ENCODE data around the gene CHST10. TPM values are rescaled to one million over a fixed set of nuclear protein-coding genes. Genes with fewer than 3 reads are reported as not detected.
"Not testable (repeated sequence)": the region's sequence is repeated elsewhere in the genome, so short reads cannot be mapped to it uniquely, and the experiment has no call there.

Gene CHST10
- total and polyA plus RNA-seq, 4 donors, result 33.1 to 45.3 (median 38.2) TPM

DNA sequence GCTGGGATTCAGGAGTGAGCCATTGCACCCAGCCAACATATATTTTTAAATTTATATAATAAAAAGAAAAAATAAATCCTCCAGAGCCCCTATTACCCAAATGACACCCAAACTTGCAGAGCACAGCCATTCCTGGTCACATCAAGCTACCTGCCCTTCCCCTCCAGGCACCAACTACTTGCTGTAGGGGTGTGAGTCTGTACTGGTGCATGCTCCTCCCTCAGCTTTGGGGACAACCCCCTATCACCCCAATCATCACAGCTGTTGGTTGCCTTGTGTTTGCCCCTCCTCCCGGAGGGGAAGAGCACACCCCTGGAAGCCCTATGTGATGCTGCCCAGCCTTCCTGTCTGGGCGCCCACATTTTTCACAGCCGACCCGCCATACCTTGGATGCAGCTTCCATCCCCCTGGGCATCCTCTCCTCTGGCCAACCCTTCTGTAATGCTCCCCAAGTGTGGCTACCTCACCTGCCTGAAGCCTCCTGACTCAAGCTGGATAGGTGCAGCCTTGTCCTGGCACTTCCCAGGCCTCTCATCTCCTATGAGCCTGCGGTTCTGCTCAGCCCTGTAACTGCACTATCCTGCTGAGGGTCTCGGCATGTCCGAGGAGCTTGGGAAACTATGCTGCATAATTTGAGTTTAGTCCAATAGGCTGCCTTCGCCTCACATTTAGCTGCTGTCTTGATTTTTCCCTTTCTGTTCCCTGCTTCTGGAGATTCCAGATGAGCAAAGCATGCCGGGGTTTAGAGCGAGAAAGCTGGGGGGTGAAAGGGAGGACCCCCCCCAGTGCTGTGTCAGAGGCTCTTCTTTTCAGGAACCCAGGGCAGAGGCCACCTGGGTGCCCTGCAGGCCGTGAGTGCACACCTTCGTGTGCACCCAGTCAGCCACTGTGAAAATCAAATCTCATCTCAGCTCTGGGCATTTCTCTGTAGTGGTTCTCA is 27.2 kb downstream of the CHST10 start:
- Histone ChIP-seq H3K27me3 (ENCODE audit: control insufficient read depth, insufficient read depth, low read length) (no peaks in the 10 kb centered on the region), H3K4me3 (ENCODE audit: low read depth, low read length) (no peak overlapping the region), H3K36me3 (ENCODE audit: control insufficient read depth, insufficient read depth, low read length) (peaks cover 51% of the 10 kb centered on the region), H3K27ac (ENCODE audit: low read depth, low read length) (no peak overlapping the region), H3K4me1 (ENCODE audit: control insufficient read depth, insufficient read depth, low read length) (peaks cover 9% of the 10 kb centered on the region), H3K9me3 (ENCODE audit: control insufficient read depth, insufficient read depth, low read length) (no peaks in the 10 kb centered on the region)
- DNase-seq (ENCODE audit: low read depth in 4 of 6, low spot score in 6 of 6), result no peak
- WGBS (ENCODE audit: insufficient coverage), result 90% methylated on average over 12 of the region's 12 CpGs

DNA sequence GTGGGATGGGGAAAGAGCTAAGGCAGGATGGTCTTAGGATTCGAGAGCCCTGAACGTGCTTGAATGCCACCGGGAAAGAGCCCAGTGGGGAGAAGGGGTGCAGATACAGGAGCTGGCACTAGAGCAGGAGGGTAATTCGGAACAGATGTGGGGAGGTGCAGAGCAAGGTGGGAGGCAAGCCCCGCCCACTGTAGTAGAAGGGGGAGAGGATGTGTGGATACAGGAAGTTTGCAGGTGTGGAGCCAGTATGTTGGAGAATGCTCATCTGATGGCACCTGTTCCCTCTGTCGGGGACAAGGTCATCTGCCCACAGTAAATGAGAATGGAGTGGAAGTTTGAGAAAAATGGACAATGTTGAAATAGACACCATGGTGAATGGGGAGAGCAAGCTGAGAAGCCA is 28.8 kb downstream of the CHST10 start:
- Histone ChIP-seq H3K4me3 (ENCODE audit: low read depth, low read length) (no peak overlapping the region), H3K27me3 (ENCODE audit: control insufficient read depth, insufficient read depth, low read length) (no peaks in the 10 kb centered on the region), H3K9me3 (ENCODE audit: control insufficient read depth, insufficient read depth, low read length) (no peaks in the 10 kb centered on the region), H3K27ac (ENCODE audit: low read depth, low read length) (no peak overlapping the region), H3K4me1 (ENCODE audit: control insufficient read depth, insufficient read depth, low read length) (peaks cover 9% of the 10 kb centered on the region), H3K36me3 (ENCODE audit: control insufficient read depth, insufficient read depth, low read length) (peaks cover 36% of the 10 kb centered on the region)
- WGBS (ENCODE audit: insufficient coverage), result 78% methylated on average over 6 of the region's 6 CpGs
- no peak for DNase-seq (ENCODE audit: low read depth in 4 of 6, low spot score in 6 of 6)

DNA sequence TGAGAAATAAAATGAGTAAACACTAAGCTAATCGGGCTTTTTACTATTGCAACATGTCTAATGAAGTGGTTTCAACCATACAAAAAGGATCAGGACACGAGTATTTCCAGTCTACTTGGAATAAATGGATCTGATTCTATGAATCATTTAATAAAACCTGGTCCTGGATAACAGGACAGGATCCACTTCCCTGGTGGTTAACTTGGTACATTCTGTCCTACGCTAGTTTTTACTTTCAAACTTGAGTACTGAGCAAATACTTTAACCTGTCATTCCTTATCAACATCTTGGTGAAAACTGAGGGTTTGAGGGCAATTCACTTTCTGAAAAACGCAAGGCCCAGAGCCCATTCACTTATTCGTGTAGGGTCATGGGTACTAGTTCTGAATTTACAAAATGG is 33.5 kb downstream of the CHST10 start:
- H3K36me3 ChIP-seq (ENCODE audit: control insufficient read depth, insufficient read depth, low read length), result no peaks in the 10 kb centered on the region
- no peaks in the 10 kb centered on the region for H3K27me3 ChIP-seq (ENCODE audit: control insufficient read depth, insufficient read depth, low read length)
- WGBS (ENCODE audit: insufficient coverage), result 92% methylated on average over 2 of the region's 5 CpGs
- DNase-seq (ENCODE audit: low read depth in 4 of 6, low spot score in 6 of 6), result no peak
- no peak overlapping the region for H3K4me3 ChIP-seq (ENCODE audit: low read depth, low read length)
- H3K4me1 ChIP-seq (ENCODE audit: control insufficient read depth, insufficient read depth, low read length), result no peaks in the 10 kb centered on the region
- no peak overlapping the region for H3K27ac ChIP-seq (ENCODE audit: low read depth, low read length)
- H3K9me3 ChIP-seq (ENCODE audit: control insufficient read depth, insufficient read depth, low read length), result no peaks in the 10 kb centered on the region

DNA sequence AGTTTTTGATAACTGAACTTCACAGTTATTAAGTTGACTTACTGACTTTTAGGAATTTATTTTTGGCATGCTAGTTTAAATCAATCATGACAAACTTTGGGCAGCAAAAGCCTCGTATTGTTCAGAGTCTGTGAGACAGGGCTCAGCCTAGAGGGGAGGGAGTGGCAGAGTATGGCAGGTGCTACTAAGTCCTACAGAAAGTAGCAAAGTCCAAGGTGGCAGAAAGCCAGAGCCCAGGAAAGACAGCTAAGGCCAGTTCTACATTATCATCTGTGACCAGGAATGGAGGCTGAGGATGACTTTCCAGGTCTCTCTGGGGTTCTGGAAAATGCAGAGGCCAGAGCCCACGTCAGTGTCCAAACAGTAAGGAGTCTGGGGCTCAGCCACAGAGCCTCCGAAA is 34.2 kb downstream of the CHST10 start:
- H3K4me1 ChIP-seq (ENCODE audit: control insufficient read depth, insufficient read depth, low read length), result no peaks in the 10 kb centered on the region
- no peak for DNase-seq (ENCODE audit: low read depth in 4 of 6, low spot score in 6 of 6)
- H3K9me3 ChIP-seq (ENCODE audit: control insufficient read depth, insufficient read depth, low read length), result no peaks in the 10 kb centered on the region
- H3K4me3 ChIP-seq (ENCODE audit: low read depth, low read length), result no peak overlapping the region
- no peaks in the 10 kb centered on the region for H3K27me3 ChIP-seq (ENCODE audit: control insufficient read depth, insufficient read depth, low read length)
- WGBS (ENCODE audit: insufficient coverage), result 81% methylated on average over 3 of the region's 3 CpGs
- H3K36me3 ChIP-seq (ENCODE audit: control insufficient read depth, insufficient read depth, low read length), result no peaks in the 10 kb centered on the region
- H3K27ac ChIP-seq (ENCODE audit: low read depth, low read length), result no peak overlapping the region

DNA sequence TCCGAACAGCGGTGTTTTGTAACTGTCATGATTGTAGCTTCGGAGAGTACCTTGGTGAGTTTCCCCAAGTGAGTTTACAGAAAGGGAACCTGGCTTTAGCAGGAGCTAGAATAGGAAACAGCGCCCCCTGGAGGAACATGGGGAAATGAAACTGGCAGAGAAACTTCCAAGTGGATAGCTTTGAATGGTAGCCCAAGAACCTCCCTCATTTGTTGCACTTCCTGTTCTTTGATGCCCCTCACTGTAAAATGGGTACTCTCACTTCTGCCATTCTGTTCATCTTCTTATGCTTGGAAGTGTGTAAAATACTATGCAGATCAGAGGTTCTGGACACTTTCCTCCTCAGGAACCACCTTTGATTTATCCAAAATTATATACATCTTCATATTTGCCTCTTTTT is 36.2 kb downstream of the CHST10 start:
- Histone ChIP-seq H3K4me1 (ENCODE audit: control insufficient read depth, insufficient read depth, low read length) (no peaks in the 10 kb centered on the region), H3K4me3 (ENCODE audit: low read depth, low read length) (no peak overlapping the region), H3K27me3 (ENCODE audit: control insufficient read depth, insufficient read depth, low read length) (no peaks in the 10 kb centered on the region), H3K27ac (ENCODE audit: low read depth, low read length) (no peak overlapping the region), H3K36me3 (ENCODE audit: control insufficient read depth, insufficient read depth, low read length) (no peaks in the 10 kb centered on the region), H3K9me3 (ENCODE audit: control insufficient read depth, insufficient read depth, low read length) (no peaks in the 10 kb centered on the region)
- peak; percentile 33 to 87 (median 42) for DNase-seq (ENCODE audit: low read depth in 4 of 6, low spot score in 6 of 6)
- WGBS (ENCODE audit: insufficient coverage), result 69% methylated on average over 2 of the region's 4 CpGs

DNA sequence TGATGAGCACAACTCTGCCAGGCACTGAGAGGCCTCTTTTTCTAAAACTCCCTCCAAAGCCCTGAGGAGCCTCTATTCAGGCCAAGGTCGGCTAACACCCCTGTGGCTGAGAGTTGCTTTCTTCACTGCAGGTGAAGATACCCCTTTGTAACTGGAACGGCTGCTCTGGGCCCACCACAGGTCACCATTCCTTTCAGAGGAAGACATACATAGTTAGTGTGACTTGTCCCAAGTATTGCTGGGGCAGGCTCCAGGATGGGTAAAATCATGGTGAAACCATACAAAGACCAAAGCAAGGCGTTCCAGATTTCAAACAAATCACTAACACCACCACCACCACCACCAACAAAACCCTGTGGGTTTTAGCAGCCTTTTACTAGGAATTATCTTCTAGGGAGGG is 36.8 kb downstream of the CHST10 start:
- H3K4me3 ChIP-seq (ENCODE audit: low read depth, low read length), result no peak overlapping the region
- H3K9me3 ChIP-seq (ENCODE audit: control insufficient read depth, insufficient read depth, low read length), result no peaks in the 10 kb centered on the region
- no CpG with 5 or more reads among the region's 3 CpGs for WGBS (ENCODE audit: insufficient coverage)
- H3K4me1 ChIP-seq (ENCODE audit: control insufficient read depth, insufficient read depth, low read length), result no peaks in the 10 kb centered on the region
- DNase-seq (ENCODE audit: low read depth in 4 of 6, low spot score in 6 of 6), result no peak
- no peaks in the 10 kb centered on the region for H3K36me3 ChIP-seq (ENCODE audit: control insufficient read depth, insufficient read depth, low read length)
- no peak overlapping the region for H3K27ac ChIP-seq (ENCODE audit: low read depth, low read length)
- H3K27me3 ChIP-seq (ENCODE audit: control insufficient read depth, insufficient read depth, low read length), result no peaks in the 10 kb centered on the region

DNA sequence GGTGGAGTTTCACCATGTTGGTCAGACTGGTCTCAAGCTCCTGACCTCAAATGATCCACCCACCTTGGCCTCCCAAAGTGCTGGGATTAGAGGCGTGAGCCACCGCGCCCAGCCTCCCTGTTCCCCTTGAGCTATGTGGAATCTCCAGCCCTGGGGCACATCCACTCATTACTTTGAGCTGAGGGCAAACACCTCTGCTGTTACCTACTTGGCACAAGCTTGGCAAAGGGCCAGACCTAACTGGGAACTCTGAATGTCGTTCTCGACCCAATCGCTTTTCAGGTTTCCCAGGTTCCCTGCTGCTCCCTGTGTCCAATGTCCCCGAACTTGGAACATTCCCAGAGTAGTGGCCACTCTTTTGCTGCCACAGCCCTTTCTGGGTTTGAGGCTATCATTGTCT is 40.6 kb downstream of the CHST10 start:
- no peak for DNase-seq (ENCODE audit: low read depth in 4 of 6, low spot score in 6 of 6)
- 91% methylated on average over 7 of the region's 7 CpGs for WGBS (ENCODE audit: insufficient coverage)
- H3K36me3 ChIP-seq (ENCODE audit: control insufficient read depth, insufficient read depth, low read length), result no peaks in the 10 kb centered on the region
- no peaks in the 10 kb centered on the region for H3K27me3 ChIP-seq (ENCODE audit: control insufficient read depth, insufficient read depth, low read length)
- no peak overlapping the region for H3K4me3 ChIP-seq (ENCODE audit: low read depth, low read length)
- H3K27ac ChIP-seq (ENCODE audit: low read depth, low read length), result no peak overlapping the region
- no peaks in the 10 kb centered on the region for H3K4me1 ChIP-seq (ENCODE audit: control insufficient read depth, insufficient read depth, low read length)
- no peaks in the 10 kb centered on the region for H3K9me3 ChIP-seq (ENCODE audit: control insufficient read depth, insufficient read depth, low read length)

DNA sequence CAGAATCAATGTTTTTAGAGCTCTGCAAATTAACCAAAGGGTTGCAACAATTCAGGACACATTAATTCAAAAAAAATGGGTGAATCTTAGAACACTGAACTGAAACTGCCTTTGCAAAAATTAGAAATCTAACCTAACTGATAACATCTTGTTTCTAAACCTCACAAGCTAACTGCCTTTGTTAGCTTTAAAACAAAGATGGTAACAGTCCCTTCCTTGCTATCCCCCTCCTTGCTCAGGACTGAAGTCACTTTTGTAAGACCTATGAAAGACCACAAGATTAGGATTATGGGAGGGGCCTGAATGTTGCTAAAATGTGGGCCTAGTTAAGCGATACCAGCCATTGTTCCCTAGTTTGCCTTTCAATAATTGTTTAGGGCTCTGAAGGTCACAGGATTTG is 50.3 kb downstream of the CHST10 start:
- WGBS (ENCODE audit: insufficient coverage), result no CpG with 5 or more reads among the region's 1 CpG
- H3K27me3 ChIP-seq (ENCODE audit: control insufficient read depth, insufficient read depth, low read length), result no peaks in the 10 kb centered on the region
- H3K4me3 ChIP-seq (ENCODE audit: low read depth, low read length), result no peak overlapping the region
- no peaks in the 10 kb centered on the region for H3K36me3 ChIP-seq (ENCODE audit: control insufficient read depth, insufficient read depth, low read length)
- H3K4me1 ChIP-seq (ENCODE audit: control insufficient read depth, insufficient read depth, low read length), result no peaks in the 10 kb centered on the region
- no peak overlapping the region for H3K27ac ChIP-seq (ENCODE audit: low read depth, low read length)
- no peaks in the 10 kb centered on the region for H3K9me3 ChIP-seq (ENCODE audit: control insufficient read depth, insufficient read depth, low read length)
- DNase-seq (ENCODE audit: low read depth in 4 of 6, low spot score in 6 of 6), result no peak

DNA sequence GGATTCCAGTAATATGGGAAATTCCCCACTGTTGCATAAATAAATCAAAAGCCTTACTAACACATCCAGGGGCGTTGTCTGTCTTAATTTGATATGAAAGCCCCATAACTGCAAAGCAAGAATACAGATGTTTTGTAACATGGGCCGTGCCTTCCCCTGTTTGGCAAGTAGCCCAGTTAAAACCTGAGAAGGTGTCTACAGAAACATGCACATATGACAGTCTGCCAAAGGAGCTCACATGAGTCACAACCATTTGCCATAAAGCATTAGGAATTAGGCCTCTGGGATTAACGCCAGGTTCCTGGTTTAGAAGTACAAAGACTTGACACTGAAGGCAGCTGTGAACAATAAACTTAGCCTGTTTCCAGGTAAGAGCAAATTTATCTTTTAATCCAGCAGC is 52.0 kb downstream of the CHST10 start:
- H3K4me3 ChIP-seq (ENCODE audit: low read depth, low read length), result no peak overlapping the region
- no peak overlapping the region for H3K27ac ChIP-seq (ENCODE audit: low read depth, low read length)
- peak in 2 of 6 donors; percentile 4 to 13 for DNase-seq (ENCODE audit: low read depth in 4 of 6, low spot score in 6 of 6)
- no peaks in the 10 kb centered on the region for H3K9me3 ChIP-seq (ENCODE audit: control insufficient read depth, insufficient read depth, low read length)
- no CpG with 5 or more reads among the region's 3 CpGs for WGBS (ENCODE audit: insufficient coverage)
- no peaks in the 10 kb centered on the region for H3K4me1 ChIP-seq (ENCODE audit: control insufficient read depth, insufficient read depth, low read length)
- H3K27me3 ChIP-seq (ENCODE audit: control insufficient read depth, insufficient read depth, low read length), result no peaks in the 10 kb centered on the region
- no peaks in the 10 kb centered on the region for H3K36me3 ChIP-seq (ENCODE audit: control insufficient read depth, insufficient read depth, low read length)

DNA sequence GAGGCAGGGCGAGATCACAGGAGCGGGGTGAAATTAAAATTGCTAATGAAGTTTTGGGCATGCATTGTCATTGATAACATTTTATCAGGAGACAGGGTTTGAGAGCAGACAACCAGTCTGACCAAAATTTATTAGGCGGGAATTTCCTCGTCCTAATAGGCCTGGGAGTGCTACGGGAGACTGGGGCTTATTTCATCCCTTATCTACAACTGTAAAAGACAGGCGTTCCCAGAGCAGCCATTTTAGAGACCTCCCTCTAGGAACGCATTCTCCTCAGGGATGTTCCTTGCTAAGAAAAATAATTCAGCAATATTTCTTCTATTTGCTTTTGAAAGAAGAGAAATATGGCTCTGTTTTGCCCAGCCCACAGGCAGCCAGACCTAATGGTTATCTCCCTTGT is 55.2 kb downstream of the CHST10 start:
- not testable (repeated sequence) for DNase-seq (ENCODE audit: low read depth in 4 of 6, low spot score in 6 of 6); H3K4me3 ChIP-seq (ENCODE audit: low read depth, low read length); H3K9me3 ChIP-seq (ENCODE audit: control insufficient read depth, insufficient read depth, low read length); H3K36me3 ChIP-seq (ENCODE audit: control insufficient read depth, insufficient read depth, low read length); H3K27me3 ChIP-seq (ENCODE audit: control insufficient read depth, insufficient read depth, low read length); H3K27ac ChIP-seq (ENCODE audit: low read depth, low read length); H3K4me1 ChIP-seq (ENCODE audit: control insufficient read depth, insufficient read depth, low read length)
- no CpG with 5 or more reads among the region's 7 CpGs for WGBS (ENCODE audit: insufficient coverage)

Measured in spinal cord (tissue), 10 donors.